ENCODE measurements around the gene DDN.

The DDN gene

GRCh38 chr12:48961801-48962200, 37.4 kb downstream of the DDN start:
- no peak for DNase-seq

- no peak for DNase-seq
These were observed 37.8 kb downstream of the DDN start for GRCh38 chr12:48961331-48961730.

- DNase-seq = no peak
These were observed 38.3 kb downstream of the DDN start for GRCh38 chr12:48960834-48961233.

GRCh38 chr12:48958049-48958388, 41.2 kb downstream of the DDN start:
- DNase-seq = no peak

GRCh38 chr12:48957141-48958048, 41.8 kb downstream of the DDN start, which contains the start of gene ARF3:
ARF3 (minus strand) TSS chr12:48957487; CDS start chr12:48941095, 16,392 bp downstream.
- DNase-seq = peak; percentile 96

GRCh38 chr12:48956279-48957140, 42.7 kb downstream of the DDN start:
- peak; percentile 98 for DNase-seq

GRCh38 chr12:48954841-48955501, 44.2 kb downstream of the DDN start:
- peak; percentile 63 for DNase-seq

- no peak for DNase-seq
These were observed 45.1 kb downstream of the DDN start for GRCh38 chr12:48954061-48954460.

GRCh38 chr12:48952691-48953090, 46.5 kb downstream of the DDN start:
- DNase-seq = no peak

- no peak for DNase-seq
These were observed 51.4 kb downstream of the DDN start for GRCh38 chr12:48947727-48948126.

GRCh38 chr12:48946943-48947342, 52.2 kb downstream of the DDN start:
- DNase-seq = no peak

- no peak for DNase-seq
These were observed 53.0 kb downstream of the DDN start for GRCh38 chr12:48946205-48946604.

All from suppressor macrophage treated with lipopolysaccharide for 4 hours (primary cell).